GM12801 (cell line): Measurements from ENCODE around the gene EZH1.

Experiments
- CTCF ChIP-seq: IDR thresholded peaks from one replicate; pipeline ENCODE4 v1.5.1; 2011; ENCODE audit warnings: control low read depth; ENCODE audit not compliant: insufficient read length; ENCODE audit errors: extremely low read depth

EZH1 gene

DNA sequence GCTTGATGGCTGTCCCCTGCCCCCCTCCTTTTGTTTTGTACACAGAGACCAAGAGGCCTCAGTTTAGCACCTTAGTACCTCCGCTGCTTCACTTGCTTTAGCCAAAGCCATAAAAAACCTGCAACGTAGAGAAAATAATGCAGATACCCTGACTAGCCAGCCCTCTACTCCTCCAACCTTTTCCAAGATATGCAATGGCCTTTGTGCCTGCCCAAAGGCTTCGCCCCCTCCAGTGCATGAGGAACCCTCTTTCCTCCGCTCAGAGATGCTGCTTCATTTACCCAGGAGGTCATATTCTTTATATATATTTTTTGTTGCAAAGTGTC, 45.5 kb downstream of the EZH1 start:
- no peak for TF ChIP-seq CTCF

GRCh38 chr17:42698736-42699414, 46.0 kb downstream of the EZH1 start:
- TF ChIP-seq CTCF = no peak

DNA sequence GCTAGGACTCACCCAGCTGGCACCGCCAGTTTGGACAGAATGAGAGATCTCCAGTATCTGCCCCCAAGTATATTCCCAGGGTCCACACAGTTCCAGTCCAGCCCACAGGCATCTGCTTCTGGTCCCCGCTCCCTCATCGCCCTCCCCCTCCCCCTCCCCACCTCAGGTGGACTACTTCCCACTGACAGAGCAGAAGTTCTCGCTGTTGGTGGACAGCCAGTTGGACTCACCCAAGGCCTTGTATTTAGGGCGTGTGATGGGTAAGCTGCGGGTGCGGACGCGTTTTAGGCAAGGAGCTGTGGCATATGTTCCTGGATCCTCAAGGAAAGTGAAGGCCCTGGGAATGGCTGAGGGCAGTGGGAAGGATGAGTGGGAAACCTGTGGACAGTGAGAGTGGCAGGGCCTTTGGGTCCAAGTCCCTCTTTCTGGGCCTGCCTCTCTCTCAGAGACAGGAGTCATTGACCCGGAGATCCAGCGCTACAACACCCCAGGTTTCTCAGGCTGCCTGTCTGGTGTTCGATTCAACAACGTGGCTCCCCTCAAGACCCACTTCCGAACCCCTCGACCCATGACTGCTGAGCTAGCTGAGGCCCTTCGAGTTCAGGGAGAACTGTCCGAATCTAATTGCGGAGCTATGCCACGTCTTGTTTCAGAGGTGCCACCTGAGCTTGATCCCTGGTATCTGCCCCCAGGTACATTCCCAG, 47.6 kb downstream of the EZH1 start:
- no peak for TF ChIP-seq CTCF

GRCh38 chr17:42695500-42695899, 49.3 kb downstream of the EZH1 start:
- TF ChIP-seq CTCF = no peak

- TF ChIP-seq CTCF = no peak
These were observed 50.3 kb downstream of the EZH1 start for GRCh38 chr17:42694524-42694923.

- TF ChIP-seq CTCF = no peak
These were observed 52.4 kb downstream of the EZH1 start for GRCh38 chr17:42692489-42692888.

GRCh38 chr17:42691021-42691545, 53.8 kb downstream of the EZH1 start:
- no peak for TF ChIP-seq CTCF
